ENCODE results near the gene SNX13.

The SNX13 gene

GRCh38 chr7:17806631-17807030 is 133.7 kb downstream of the SNX13 start:
- TF ChIP-seq CTCF (conservative IDR thresholded peaks at IDR 0.05; ENCODE audit: low read depth, low read length): no peak
- no peak overlapping the region for H3K4me3 ChIP-seq (ENCODE audit: low read depth, low read length)
- no peak for DNase-seq (ENCODE audit: low read depth)

GRCh38 chr7:17802056-17802455 is 138.2 kb downstream of the SNX13 start:
- no peak overlapping the region for H3K4me3 ChIP-seq (ENCODE audit: low read depth, low read length)
- peak; percentile 20 for DNase-seq (ENCODE audit: low read depth)
- no peak for TF ChIP-seq CTCF (conservative IDR thresholded peaks at IDR 0.05; ENCODE audit: low read depth, low read length)

GRCh38 chr7:17792075-17792936 is 148.0 kb downstream of the SNX13 start:
- no peak for TF ChIP-seq CTCF (conservative IDR thresholded peaks at IDR 0.05; ENCODE audit: low read depth, low read length)
- H3K4me3 ChIP-seq (ENCODE audit: low read depth, low read length): no peak overlapping the region
- no peak for DNase-seq (ENCODE audit: low read depth)

- DNase-seq (ENCODE audit: low read depth): no peak
- TF ChIP-seq CTCF (conservative IDR thresholded peaks at IDR 0.05; ENCODE audit: low read depth, low read length): no peak
- H3K4me3 ChIP-seq (ENCODE audit: low read depth, low read length): no peak overlapping the region
Observed at GRCh38 chr7:17787257-17787656, 153.0 kb downstream of the SNX13 start.

GRCh38 chr7:17786314-17786852 is 153.9 kb downstream of the SNX13 start:
- no peak for DNase-seq (ENCODE audit: low read depth)
- no peak for TF ChIP-seq CTCF (conservative IDR thresholded peaks at IDR 0.05; ENCODE audit: low read depth, low read length)
- H3K4me3 ChIP-seq (ENCODE audit: low read depth, low read length): no peak overlapping the region

- no peak for TF ChIP-seq CTCF (conservative IDR thresholded peaks at IDR 0.05; ENCODE audit: low read depth, low read length)
- no peak overlapping the region for H3K4me3 ChIP-seq (ENCODE audit: low read depth, low read length)
- DNase-seq (ENCODE audit: low read depth): no peak
Observed at GRCh38 chr7:17782216-17782549, 158.1 kb downstream of the SNX13 start.

All from choroid plexus epithelial cell (primary cell).